ENCODE measurements around the gene TAF1B.

DNA sequence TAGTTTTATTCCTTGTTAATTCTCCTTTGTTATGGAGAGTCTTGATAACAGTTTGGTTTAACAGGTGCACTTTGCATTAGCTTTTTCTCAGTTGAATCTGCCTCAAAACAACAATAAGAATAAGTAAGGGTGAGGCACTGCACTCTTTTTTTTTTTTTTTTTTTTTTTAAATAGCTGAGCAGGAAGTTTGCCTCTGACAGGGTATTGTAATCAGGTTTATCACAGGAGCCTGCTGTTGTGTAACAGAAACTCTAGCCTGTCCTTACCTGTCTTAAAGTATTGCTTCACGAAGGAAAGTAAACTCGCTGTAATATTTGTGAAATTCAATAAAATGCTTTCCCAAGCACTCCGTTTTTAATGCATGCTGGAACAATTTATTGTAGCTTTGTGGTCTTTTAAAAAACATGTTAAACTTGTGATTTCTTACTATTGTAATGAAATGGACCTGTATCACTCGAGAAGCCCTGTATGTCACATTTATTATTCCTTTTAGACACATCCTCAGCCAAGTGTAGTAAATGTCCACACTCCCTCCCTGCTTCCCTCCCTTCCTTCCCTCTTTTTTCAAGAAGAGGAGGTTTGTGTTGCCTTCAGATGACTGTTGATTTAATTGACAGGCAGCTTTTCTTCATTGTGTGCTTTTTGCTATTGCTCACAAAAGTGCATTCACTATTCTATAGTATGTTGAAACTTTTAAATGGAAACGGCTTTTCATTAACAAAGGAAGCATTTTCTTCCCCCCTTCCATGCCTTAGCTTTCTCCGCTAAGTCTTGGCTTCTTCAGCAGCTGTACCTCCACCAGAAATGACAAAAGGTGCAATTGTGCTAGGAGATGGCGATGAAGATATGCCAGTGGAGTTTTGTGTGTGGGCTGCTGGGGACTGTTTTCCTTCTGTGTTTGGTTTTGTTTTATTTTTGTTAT lies 52.7 kb downstream of the TAF1B start:
- TF ChIP-seq, protein P1, sequence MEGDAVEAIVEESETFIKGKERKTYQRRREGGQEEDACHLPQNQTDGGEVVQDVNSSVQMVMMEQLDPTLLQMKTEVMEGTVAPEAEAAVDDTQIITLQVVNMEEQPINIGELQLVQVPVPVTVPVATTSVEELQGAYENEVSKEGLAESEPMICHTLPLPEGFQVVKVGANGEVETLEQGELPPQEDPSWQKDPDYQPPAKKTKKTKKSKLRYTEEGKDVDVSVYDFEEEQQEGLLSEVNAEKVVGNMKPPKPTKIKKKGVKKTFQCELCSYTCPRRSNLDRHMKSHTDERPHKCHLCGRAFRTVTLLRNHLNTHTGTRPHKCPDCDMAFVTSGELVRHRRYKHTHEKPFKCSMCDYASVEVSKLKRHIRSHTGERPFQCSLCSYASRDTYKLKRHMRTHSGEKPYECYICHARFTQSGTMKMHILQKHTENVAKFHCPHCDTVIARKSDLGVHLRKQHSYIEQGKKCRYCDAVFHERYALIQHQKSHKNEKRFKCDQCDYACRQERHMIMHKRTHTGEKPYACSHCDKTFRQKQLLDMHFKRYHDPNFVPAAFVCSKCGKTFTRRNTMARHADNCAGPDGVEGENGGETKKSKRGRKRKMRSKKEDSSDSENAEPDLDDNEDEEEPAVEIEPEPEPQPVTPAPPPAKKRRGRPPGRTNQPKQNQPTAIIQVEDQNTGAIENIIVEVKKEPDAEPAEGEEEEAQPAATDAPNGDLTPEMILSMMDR (conservative IDR thresholded peaks at IDR 0.05): no peak
- no peak for TF ChIP-seq EZH2 (IDR thresholded peaks at IDR 0.05; ENCODE audit: low read depth)
